Activated CD8-positive, alpha-beta T cell treated with anti-CD3 and anti-CD28 coated beads, Interleukin-2, amount 10 ng/mL, durations not matched to agents 7 days and 5 days (primary cell): ENCODE measurements around the gene IL3. TPM values are rescaled to one million over a fixed set of nuclear protein-coding genes. Genes with fewer than 3 reads are reported as not detected.

Source experiments
- ATAC-seq: fragments of 150-1000 bp; cut with Tn5 transposase; one replicate; pipeline ENCODE4 v1.10.0; 2021; ENCODE audit warnings: moderate library complexity
- CTCF ChIA-PET: fragments of 350-600 bp; sonication (Branson Sonifier 250); formaldehyde crosslinking; loops from one replicate; lab custom pipeline; 2021; ENCODE audit warnings: antibody characterized with exemption; lab: Charles Lee
- POLR2A ChIA-PET: fragments of 350-600 bp; sonication (Branson Sonifier 250); formaldehyde crosslinking; loops from one replicate; lab custom pipeline; 2021; ENCODE audit warnings: antibody characterized with exemption; lab: Charles Lee
- DNase-seq: peaks from one replicate; pipeline ENCODE4 v3.0.0-alpha.2; 2020
- H3K27ac Mint-ChIP-seq: one replicate; pipeline ENCODE4 v1.8.0; 2021; ENCODE audit warnings: mild to moderate bottlenecking, mixed read lengths
- H3K27me3 Mint-ChIP-seq: one replicate; pipeline ENCODE4 v1.8.0; 2021; ENCODE audit warnings: low read depth, mixed read lengths
- H3K36me3 Mint-ChIP-seq: one replicate; pipeline ENCODE4 v1.8.0; 2021; ENCODE audit warnings: low read depth, mixed read lengths
- H3K4me1 Mint-ChIP-seq: one replicate; pipeline ENCODE4 v1.8.0; 2021; ENCODE audit warnings: low read depth, mixed read lengths
- H3K4me3 Mint-ChIP-seq: one replicate; pipeline ENCODE4 v1.8.0; 2021; ENCODE audit warnings: mild to moderate bottlenecking, mixed read lengths
- H3K9me3 Mint-ChIP-seq: one replicate; pipeline ENCODE4 v1.8.0; 2022; ENCODE audit warnings: mixed read lengths; ENCODE audit not compliant: insufficient read depth
- total RNA-seq, 2 experiments: library from RNA; stranded (reverse); gene quantifications; one replicate each; pipeline ENCODE4 v1.2.3, GENCODE V29; 2021

IL3 gene
- total RNA-seq, 2 experiments from 2014 or later = not detected

DNA sequence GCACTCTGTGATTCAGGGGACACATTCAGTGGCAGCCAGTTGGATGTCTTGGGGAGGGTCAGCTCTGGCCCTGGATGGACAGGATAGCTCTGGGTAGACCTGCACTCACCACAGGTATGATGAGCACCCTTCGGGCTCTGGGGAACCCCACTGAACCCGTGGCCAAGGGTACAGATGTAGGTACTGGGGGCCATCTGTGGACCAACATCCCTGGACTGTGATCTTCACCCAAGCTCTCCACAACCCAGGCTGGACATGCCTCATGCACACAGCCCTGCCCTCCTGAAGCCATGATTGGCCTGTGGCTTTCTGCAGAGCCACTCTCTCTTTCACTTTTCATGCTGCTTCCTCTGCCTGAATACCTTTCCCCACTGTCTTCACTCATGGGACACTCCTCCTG, 33.4 kb upstream of the IL3 start:
- ChIA-PET POLR2A (no interaction called here), CTCF (interaction anchor here (1.0 kb wide), 1 partner anchor 19 kb away, joined by 3 read pairs; no protein-coding TSS in a partner anchor)
- peak; percentile 35 for ATAC-seq
- Mint-ChIP-seq H3K4me3 (peak overlapping the region; percentile 32), H3K9me3 (no peaks in the 10 kb centered on the region), H3K4me1 (peaks cover 15% of the 10 kb centered on the region), H3K27me3 (peaks cover 9% of the 10 kb centered on the region), H3K36me3 (peaks cover 5% of the 10 kb centered on the region), H3K27ac (no peak overlapping the region)
- peak; percentile 24 for DNase-seq

DNA sequence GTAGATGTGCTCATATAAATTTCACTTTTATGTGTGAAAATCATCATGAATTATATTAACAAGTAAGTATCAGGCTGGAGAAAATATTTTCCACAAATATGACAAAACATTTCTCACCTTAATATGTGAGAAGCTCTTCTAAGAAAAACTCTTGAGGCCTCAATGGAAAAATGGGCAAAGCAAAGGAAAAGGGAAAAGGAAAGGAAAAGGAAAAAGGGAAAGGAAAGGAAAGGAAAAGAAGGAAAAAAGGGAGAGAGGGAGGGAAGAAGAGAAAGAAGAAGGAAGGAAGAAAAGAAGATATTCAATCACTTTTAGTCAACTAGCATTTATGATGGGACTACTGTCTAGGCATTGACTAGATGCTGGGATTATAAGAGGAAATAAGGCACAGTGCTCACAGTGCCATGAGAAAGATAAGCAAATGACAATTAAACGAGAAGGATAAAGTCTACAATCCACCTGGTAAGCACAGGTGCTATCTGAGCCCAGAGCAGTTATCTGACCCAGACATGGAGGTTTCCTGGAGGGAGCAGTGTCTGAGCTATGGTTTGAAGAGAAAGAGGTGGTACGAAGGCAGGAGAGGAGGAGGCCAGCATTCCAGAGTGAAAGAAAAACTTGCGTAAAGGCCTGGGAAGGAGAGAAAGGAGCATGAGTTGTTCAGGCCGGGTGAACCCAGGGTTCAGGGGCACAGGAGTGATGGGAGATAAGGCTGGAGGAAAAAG, 30.7 kb upstream of the IL3 start:
- ATAC-seq = no peak
- Mint-ChIP-seq H3K4me3 (no peak overlapping the region), H3K36me3 (peaks cover 15% of the 10 kb centered on the region), H3K9me3 (peaks cover 12% of the 10 kb centered on the region), H3K27me3 (peaks cover 6% of the 10 kb centered on the region), H3K27ac (no peak overlapping the region), H3K4me1 (no peaks in the 10 kb centered on the region)
- CTCF ChIA-PET = interaction anchor here (0.6 kb wide), 1 partner anchor 732 kb away, joined by 3 read pairs; no protein-coding TSS in a partner anchor
- no peak for DNase-seq
- POLR2A ChIA-PET = no interaction called here

DNA sequence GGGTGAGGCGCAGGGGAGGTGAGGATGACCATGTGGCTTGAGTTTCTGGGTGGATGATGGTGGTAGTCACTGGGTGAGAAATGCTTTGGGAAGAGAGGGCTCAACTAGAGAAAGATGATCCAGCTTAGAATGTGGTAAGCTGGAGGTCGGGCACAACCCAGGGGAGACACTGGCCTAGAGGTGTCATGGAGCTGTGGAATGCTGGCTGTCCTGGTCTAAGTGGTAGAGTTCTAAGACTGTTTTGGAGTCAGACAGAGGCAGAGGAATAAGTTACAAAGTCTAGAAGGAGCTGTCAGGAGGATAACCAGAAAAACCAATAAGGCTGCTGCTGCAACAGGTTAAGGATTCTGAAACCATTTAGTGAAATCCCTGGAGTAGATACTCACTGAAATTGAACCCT, 29.8 kb upstream of the IL3 start:
- H3K27me3 Mint-ChIP-seq = peaks cover 6% of the 10 kb centered on the region
- ATAC-seq = no peak
- CTCF ChIA-PET = no interaction called here
- H3K27ac Mint-ChIP-seq = no peak overlapping the region
- POLR2A ChIA-PET = no interaction called here
- H3K4me3 Mint-ChIP-seq = no peak overlapping the region
- no peaks in the 10 kb centered on the region for H3K4me1 Mint-ChIP-seq
- DNase-seq = no peak
- peaks cover 12% of the 10 kb centered on the region for H3K9me3 Mint-ChIP-seq
- H3K36me3 Mint-ChIP-seq = peaks cover 15% of the 10 kb centered on the region

DNA sequence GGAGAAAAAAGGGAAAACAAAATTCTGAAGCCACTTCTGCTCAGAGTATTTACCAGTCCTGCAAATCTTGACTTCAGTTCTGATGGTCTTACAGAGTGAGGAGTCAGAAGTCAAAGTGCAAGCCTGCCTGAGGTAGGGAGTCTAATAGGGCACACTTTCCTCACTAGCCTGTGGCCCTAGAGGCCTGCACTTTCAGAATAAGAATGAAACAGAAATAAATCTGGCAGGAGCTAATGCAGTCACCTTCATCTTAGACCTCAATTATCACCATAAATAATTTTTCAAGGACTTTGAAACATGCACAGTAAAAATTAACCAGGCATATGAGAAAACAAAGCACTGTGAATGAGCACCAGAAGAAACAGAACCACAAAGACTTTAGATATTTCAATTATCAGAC, 28.3 kb upstream of the IL3 start:
- Mint-ChIP-seq H3K4me3 (no peak overlapping the region), H3K9me3 (peaks cover 12% of the 10 kb centered on the region), H3K36me3 (peaks cover 15% of the 10 kb centered on the region), H3K4me1 (no peaks in the 10 kb centered on the region), H3K27ac (no peak overlapping the region), H3K27me3 (peaks cover 6% of the 10 kb centered on the region)
- ChIA-PET POLR2A (no interaction called here), CTCF (interaction anchor here (1.2 kb wide), 1 partner anchor 443 kb away, joined by 4 read pairs; no protein-coding TSS in a partner anchor)
- no peak for ATAC-seq
- DNase-seq = no peak

DNA sequence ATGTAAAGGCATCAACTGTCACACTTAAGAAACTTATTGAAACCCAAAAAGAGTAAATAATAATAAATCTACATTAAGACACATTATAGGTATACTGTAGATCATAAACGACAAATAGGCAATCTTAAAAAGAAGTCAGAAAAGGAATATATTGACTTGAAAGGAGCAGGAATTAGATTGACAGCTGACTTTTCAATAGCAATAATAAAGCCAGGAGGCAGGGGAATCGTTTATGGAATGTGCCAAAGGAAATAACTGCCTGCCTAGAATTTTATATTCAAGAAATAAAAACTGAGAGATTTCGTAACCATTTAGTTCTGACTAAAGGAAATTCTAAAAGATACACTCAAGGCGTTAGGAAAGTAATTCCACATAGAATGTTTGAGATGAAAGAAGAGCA, 27.3 kb upstream of the IL3 start:
- H3K27ac Mint-ChIP-seq = no peak overlapping the region
- H3K36me3 Mint-ChIP-seq = peaks cover 15% of the 10 kb centered on the region
- no peak for ATAC-seq
- no peaks in the 10 kb centered on the region for H3K4me1 Mint-ChIP-seq
- no peak for DNase-seq
- no peak overlapping the region for H3K4me3 Mint-ChIP-seq
- H3K9me3 Mint-ChIP-seq = peaks cover 12% of the 10 kb centered on the region
- CTCF ChIA-PET = interaction anchor here (1.2 kb wide), 1 partner anchor 444 kb away, joined by 4 read pairs; no protein-coding TSS in a partner anchor
- POLR2A ChIA-PET = no interaction called here
- peaks cover 9% of the 10 kb centered on the region for H3K27me3 Mint-ChIP-seq

DNA sequence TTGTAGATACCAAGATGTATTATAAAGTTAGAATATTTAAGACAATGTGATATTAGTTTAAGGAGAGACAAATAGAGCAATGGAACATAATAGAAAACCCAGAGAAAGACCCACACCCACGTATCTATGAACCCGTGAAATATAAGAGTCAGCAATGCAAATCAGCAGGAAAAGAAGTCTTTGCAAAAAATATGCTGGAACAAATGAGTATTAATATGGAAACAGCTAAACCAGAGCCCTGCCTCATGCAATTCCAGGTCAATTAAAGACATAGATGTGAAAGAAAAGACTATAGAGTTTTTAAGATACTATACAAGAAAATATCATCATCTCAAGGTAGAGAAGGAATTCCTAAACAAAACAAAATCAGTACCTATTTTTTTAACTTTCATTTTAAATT, 23.1 kb upstream of the IL3 start:
- POLR2A ChIA-PET = no interaction called here
- Mint-ChIP-seq H3K9me3 (peaks cover 12% of the 10 kb centered on the region), H3K4me1 (no peaks in the 10 kb centered on the region), H3K27ac (no peak overlapping the region), H3K4me3 (no peak overlapping the region), H3K36me3 (peaks cover 11% of the 10 kb centered on the region), H3K27me3 (peaks cover 44% of the 10 kb centered on the region)
- no peak for ATAC-seq
- no peak for DNase-seq
- CTCF ChIA-PET = no interaction called here

DNA sequence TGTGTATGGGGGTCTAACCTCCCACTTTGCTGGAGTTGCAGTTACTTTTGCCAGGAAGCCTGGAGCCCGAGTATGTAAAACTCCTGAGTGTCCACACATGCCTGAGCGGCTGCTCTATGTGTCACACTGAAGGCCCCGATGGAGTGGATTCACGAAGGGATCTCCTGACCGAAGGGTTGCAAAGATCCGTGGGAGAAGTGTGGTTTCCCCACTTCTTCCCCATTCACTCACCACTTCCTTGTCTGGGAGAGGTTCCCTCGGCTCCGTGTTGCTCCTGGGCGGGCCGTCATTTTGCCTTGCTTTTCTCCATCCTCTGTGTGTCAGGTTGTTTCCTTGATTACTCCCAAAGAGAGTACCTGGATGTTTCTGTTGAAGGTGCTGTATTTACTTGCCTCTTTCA, 16.2 kb upstream of the IL3 start:
- Mint-ChIP-seq H3K9me3 (no peaks in the 10 kb centered on the region), H3K36me3 (peaks cover 4% of the 10 kb centered on the region), H3K27me3 (peaks cover 38% of the 10 kb centered on the region), H3K27ac (no peak overlapping the region), H3K4me1 (peaks cover 2% of the 10 kb centered on the region), H3K4me3 (no peak overlapping the region)
- DNase-seq (no peak), ATAC-seq (no peak)
- ChIA-PET POLR2A (no interaction called here), CTCF (no interaction called here)

DNA sequence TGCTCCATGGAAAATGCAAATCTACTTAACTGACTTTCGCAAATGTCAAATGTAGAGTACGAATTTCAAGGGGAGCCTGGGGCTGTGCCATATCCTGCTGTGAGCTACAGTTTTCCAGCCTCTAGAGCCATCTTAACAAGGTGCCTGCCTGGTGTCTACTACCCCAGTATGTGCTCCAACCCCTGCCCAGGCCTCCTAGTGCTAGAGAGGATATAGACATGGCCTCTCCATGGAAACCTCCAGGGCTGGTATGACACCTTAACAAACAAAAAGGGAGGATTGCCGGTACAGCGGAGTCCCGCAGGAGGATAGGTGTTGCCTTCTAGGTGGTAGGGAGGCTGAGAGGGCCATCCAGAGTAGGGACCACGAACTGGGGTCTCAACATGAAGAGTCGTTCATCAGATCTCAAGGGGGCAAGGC, 13.6 kb upstream of the IL3 start:
- ATAC-seq (no peak), DNase-seq (no peak)
- Mint-ChIP-seq H3K4me3 (no peak overlapping the region), H3K27me3 (peaks cover 28% of the 10 kb centered on the region), H3K27ac (no peak overlapping the region), H3K4me1 (peaks cover 8% of the 10 kb centered on the region), H3K9me3 (no peaks in the 10 kb centered on the region), H3K36me3 (peaks cover 4% of the 10 kb centered on the region)
- ChIA-PET CTCF (no interaction called here), POLR2A (no interaction called here)

DNA sequence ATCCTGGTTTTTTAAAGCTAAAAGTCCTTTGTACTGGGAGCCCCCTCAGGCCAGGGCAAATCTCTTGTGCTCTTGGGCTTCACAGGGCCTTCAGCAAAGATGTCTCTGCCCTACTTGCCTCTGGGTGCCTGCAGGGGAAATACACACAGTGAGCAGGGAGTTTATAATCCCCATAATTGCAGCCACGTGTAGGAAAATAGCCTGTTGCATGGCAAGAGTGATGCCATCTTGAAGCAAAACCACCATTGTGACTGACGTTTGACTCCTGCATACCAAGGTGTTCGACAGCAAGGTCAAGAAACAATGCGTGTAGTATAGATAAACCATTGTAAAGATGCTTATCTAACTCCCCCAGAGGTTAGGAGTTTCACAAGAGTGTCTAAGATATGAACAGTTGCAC, 11.4 kb upstream of the IL3 start:
- Mint-ChIP-seq H3K9me3 (no peaks in the 10 kb centered on the region), H3K27me3 (peaks cover 34% of the 10 kb centered on the region), H3K4me3 (no peak overlapping the region), H3K4me1 (peaks cover 15% of the 10 kb centered on the region), H3K36me3 (peaks cover 4% of the 10 kb centered on the region), H3K27ac (no peak overlapping the region)
- no peak for ATAC-seq
- ChIA-PET CTCF (interaction anchor here (0.8 to 2.3 kb wide), 2 partner anchors 12 to 14 kb away, joined by 3 to 7 read pairs; partner anchors contain the start of gene IL3), POLR2A (no interaction called here)
- no peak for DNase-seq

DNA sequence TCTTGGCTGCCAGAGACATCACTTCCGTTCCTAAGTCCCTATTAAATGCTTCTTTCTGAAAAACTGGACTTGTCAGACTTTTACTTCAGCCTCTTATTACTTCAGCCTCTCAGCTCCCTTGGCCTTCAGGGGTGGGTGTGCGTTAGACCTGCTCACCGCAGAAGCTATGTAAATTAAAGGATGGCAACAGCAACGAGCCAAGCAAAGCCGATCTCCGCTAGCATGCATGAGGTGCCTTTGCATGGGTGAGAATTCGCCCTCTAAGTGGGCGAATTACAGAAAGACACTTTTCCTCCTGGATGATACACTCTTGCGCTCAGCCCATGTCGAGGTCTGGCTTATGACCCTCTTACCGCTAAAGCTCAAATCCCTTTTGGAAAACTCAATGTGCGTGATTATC, 10.9 kb upstream of the IL3 start:
- CTCF ChIA-PET = interaction anchor here (0.8 to 2.3 kb wide), 3 partner anchors 11 to 24 kb away, joined by 3 to 7 read pairs (median 3); partner anchors contain the start of gene IL3

DNA sequence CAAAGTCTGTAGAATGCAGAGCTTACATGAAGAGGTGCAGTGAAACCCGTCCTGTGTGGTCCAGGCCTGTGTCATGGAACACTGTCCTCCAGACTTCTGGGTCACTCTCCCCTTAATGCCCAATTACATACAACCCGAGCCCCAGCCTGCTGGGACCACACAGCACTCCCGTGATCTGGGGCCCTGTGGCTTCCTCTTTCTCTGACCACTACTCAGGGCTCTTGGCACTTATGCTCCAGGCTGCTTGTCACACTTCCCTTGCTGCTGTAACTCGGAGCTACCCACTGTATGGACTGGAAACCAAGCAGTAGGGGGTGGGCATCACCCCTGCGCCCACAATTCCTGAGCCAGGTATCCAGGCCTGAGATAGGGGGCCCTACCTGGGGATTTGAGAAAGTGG, 10.3 kb upstream of the IL3 start:
- Mint-ChIP-seq H3K27ac (no peak overlapping the region), H3K4me1 (peaks cover 23% of the 10 kb centered on the region), H3K9me3 (no peaks in the 10 kb centered on the region), H3K4me3 (no peak overlapping the region), H3K27me3 (peaks cover 31% of the 10 kb centered on the region), H3K36me3 (peaks cover 2% of the 10 kb centered on the region)
- DNase-seq (peak; percentile 21), ATAC-seq (no peak)
- CTCF ChIA-PET = interaction anchor here (0.6 to 1.2 kb wide), 4 partner anchors 25 to 626 kb away, joined by 3 read pairs; no protein-coding TSS in a partner anchor
- POLR2A ChIA-PET = no interaction called here

More for the DNA sequence above, 10.9 kb upstream of the IL3 start:
- H3K27ac Mint-ChIP-seq = no peak overlapping the region
- H3K9me3 Mint-ChIP-seq = no peaks in the 10 kb centered on the region
- H3K4me3 Mint-ChIP-seq = no peak overlapping the region
- DNase-seq (no peak), ATAC-seq (no peak)
- peaks cover 32% of the 10 kb centered on the region for H3K27me3 Mint-ChIP-seq
- POLR2A ChIA-PET = no interaction called here
- peaks cover 2% of the 10 kb centered on the region for H3K36me3 Mint-ChIP-seq
- peaks cover 17% of the 10 kb centered on the region for H3K4me1 Mint-ChIP-seq
